ENCODE measurements around the gene STK32A. TPM values are rescaled to one million over a fixed set of nuclear protein-coding genes. Genes with fewer than 3 reads are reported as not detected.

The STK32A gene
- total and polyA plus RNA-seq, 10 donors = 0.15 to 3.1 (median 0.90) TPM

DNA sequence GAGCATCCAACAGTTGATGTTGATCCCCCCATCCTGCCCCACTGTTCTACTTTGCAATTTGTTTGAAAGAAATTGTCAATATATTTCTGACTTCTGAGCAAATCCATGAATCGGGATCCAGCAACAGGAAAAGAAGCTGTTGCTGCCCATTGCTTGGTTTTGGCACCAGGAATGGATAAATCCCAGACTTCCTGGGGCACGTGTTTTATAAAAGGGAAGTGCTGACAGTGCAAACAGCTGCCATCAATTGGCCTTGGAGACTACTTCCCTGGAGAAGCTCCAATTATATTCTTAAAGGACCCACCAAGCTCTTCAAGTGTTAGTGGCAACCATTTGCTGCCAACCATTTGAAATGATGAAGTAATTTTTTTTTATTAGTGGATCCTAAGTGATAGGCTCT, 13.7 kb downstream of the STK32A start:
- H3K27ac ChIP-seq = no peak overlapping the region
- intact Hi-C loops (cut with DNase I; ENCODE audit: low total_unique reads) = no loop called here

DNA sequence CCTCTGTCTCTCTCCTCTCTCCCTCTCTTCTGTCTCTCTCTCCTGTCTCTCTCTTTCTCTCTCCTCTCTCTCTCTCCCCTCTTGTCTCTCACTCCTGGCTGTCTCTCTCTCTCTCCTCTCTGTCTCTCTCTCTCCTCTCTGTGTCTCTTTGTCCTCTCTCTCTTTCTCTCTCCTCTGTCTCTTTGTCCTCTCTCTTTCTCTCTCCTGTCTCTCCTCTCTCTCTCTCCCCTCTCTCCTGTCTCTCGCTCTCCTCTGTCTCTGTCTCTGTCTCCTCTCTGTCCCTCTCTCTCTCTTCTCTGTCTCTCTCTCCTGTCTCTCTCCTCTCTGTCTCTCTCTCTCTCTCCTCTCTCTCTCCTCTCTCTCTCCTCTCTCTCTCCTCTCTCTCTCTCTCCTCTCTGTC, 25.0 kb downstream of the STK32A start:
- DNase-seq = no peak
- no peaks in the 10 kb centered on the region for H3K36me3 ChIP-seq
- H3K4me3 ChIP-seq = no peak overlapping the region
- intact Hi-C loops (cut with DNase I; ENCODE audit: low total_unique reads) = no loop called here
- 71 to 100% (median 87%) methylated on average over 1 of the region's 1 CpG for WGBS, 5 donors
- H3K9me3 ChIP-seq = peaks cover 0 to 6% (median 2%) of the 10 kb centered on the region in 8 donors
- H3K4me1 ChIP-seq = no peaks in the 10 kb centered on the region
- TF ChIP-seq POLR2AphosphoS5 (IDR thresholded peaks at IDR 0.05) = no peak
- TF ChIP-seq, protein P1, sequence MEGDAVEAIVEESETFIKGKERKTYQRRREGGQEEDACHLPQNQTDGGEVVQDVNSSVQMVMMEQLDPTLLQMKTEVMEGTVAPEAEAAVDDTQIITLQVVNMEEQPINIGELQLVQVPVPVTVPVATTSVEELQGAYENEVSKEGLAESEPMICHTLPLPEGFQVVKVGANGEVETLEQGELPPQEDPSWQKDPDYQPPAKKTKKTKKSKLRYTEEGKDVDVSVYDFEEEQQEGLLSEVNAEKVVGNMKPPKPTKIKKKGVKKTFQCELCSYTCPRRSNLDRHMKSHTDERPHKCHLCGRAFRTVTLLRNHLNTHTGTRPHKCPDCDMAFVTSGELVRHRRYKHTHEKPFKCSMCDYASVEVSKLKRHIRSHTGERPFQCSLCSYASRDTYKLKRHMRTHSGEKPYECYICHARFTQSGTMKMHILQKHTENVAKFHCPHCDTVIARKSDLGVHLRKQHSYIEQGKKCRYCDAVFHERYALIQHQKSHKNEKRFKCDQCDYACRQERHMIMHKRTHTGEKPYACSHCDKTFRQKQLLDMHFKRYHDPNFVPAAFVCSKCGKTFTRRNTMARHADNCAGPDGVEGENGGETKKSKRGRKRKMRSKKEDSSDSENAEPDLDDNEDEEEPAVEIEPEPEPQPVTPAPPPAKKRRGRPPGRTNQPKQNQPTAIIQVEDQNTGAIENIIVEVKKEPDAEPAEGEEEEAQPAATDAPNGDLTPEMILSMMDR (IDR thresholded peaks at IDR 0.05 in 8 of 11, conservative IDR thresholded peaks at IDR 0.05 in 3 of 11) = no peak
- TF ChIP-seq POLR2A (IDR thresholded peaks at IDR 0.05) = no peak
- H3K27me3 ChIP-seq (replicated peaks in 1 of 7) = peaks cover 0 to 6% (median 0%) of the 10 kb centered on the region in 7 donors
- no peak overlapping the region for H3K27ac ChIP-seq

More for the DNA sequence above, 13.7 kb downstream of the STK32A start:
- DNase-seq = no peak
- no peaks in the 10 kb centered on the region for H3K4me1 ChIP-seq
- no peaks in the 10 kb centered on the region for H3K27me3 ChIP-seq (replicated peaks in 1 of 7)
- no peak for TF ChIP-seq POLR2A (IDR thresholded peaks at IDR 0.05)
- no peak for TF ChIP-seq POLR2AphosphoS5 (IDR thresholded peaks at IDR 0.05)
- TF ChIP-seq, protein P1 (IDR thresholded peaks at IDR 0.05 in 8 of 11, conservative IDR thresholded peaks at IDR 0.05 in 3 of 11) = no peak
- H3K9me3 ChIP-seq = no peaks in the 10 kb centered on the region
- 28 to 49% (median 37%) methylated on average over 2 of the region's 2 CpGs for WGBS, 5 donors
- no peaks in the 10 kb centered on the region for H3K36me3 ChIP-seq
- H3K4me3 ChIP-seq = no peak overlapping the region

DNA sequence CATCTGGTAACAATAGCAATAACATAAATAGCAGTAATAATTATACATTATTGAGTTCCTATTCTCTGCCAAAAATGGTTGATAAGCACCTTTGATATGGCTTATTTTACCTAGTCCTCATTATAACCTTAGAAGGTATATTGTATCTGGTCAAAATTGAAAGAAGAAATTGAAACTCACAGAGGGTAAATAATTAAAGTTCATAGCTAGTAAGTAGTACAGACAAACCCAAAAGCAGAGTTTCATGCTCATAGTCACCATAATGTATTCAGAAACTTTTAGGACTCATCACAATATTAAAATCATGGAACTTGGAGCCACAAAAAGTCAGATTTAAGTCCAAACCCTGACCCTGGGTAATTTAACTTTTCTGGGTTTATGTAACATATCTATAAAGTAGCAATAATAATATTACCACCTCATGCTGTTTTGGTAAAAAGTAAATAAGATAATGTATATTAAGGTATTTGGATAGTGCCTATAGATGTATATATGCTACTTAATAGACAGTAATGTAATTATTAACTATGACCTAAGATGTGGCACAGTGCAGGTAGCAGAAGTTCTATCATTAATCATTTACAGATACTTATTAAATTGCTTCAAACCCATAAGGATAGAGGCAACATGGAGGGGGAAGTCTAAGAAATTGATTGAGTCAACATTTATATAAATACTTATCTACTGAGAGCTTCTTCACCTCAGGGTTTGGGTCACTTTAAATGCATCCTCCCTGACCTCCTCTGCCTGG, 32.4 kb downstream of the STK32A start:
- no peak overlapping the region for H3K4me3 ChIP-seq
- H3K27ac ChIP-seq = no peak overlapping the region
- intact Hi-C loops (cut with DNase I; ENCODE audit: low total_unique reads) = no loop called here
- no peaks in the 10 kb centered on the region for H3K4me1 ChIP-seq
- no peaks in the 10 kb centered on the region for H3K36me3 ChIP-seq
- no peak for TF ChIP-seq POLR2AphosphoS5 (IDR thresholded peaks at IDR 0.05)
- no peak for TF ChIP-seq POLR2A (IDR thresholded peaks at IDR 0.05)
- TF ChIP-seq, protein P1 (IDR thresholded peaks at IDR 0.05 in 8 of 11, conservative IDR thresholded peaks at IDR 0.05 in 3 of 11) = no peak
- no peak for DNase-seq
- peaks cover 0 to 15% (median 4%) of the 10 kb centered on the region in 8 donors for H3K9me3 ChIP-seq
- peaks cover 0 to 6% (median 0%) of the 10 kb centered on the region in 7 donors for H3K27me3 ChIP-seq (replicated peaks in 1 of 7)

DNA sequence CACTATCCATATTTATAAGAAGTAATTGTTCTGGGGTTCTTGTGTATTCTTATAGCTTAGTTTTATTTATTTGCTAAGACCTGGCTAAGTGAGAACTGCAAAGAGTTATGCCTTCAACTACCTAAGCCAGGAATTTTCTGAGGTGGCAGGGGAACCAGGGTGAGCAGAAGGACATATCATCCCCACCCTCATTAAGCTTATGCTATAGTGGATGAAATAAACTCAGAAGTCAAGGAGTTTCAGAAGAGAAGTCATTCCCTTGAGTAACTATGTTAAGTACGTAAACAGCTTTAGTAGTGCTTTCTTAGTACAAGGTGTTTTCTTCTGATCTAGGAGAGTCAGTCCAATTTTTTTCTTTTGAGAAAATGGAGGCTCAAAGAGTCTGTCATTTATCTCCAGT, 41.7 kb downstream of the STK32A start:
- 83 to 98% (median 90%) methylated on average over 1 of the region's 1 CpG for WGBS, 5 donors
- H3K36me3 ChIP-seq = no peaks in the 10 kb centered on the region
- intact Hi-C loops (cut with DNase I; ENCODE audit: low total_unique reads) = no loop called here
- no peak for DNase-seq
- peaks cover 0 to 9% (median 0%) of the 10 kb centered on the region in 8 donors for H3K9me3 ChIP-seq
- TF ChIP-seq, protein P1 (IDR thresholded peaks at IDR 0.05 in 8 of 11, conservative IDR thresholded peaks at IDR 0.05 in 3 of 11) = no peak
- TF ChIP-seq POLR2AphosphoS5 (IDR thresholded peaks at IDR 0.05) = no peak
- no peak for TF ChIP-seq POLR2A (IDR thresholded peaks at IDR 0.05)
- H3K27ac ChIP-seq = no peak overlapping the region
- H3K27me3 ChIP-seq (replicated peaks in 1 of 7) = peaks cover 0 to 13% (median 0%) of the 10 kb centered on the region in 7 donors
- no peak overlapping the region for H3K4me3 ChIP-seq
- no peaks in the 10 kb centered on the region for H3K4me1 ChIP-seq

Data from spleen (tissue), 11 donors.